ENCODE data around the gene LYRM9. TPM values are rescaled to one million over a fixed set of nuclear protein-coding genes. Genes with fewer than 3 reads are reported as not detected.

The LYRM9 gene
- total and polyA plus RNA-seq, 9 of the 15 experiments (the other 6 are each of a cell fraction or from before 2014, with no cell fraction given): 0.98 to 4.7 (median 1.8) TPM

GRCh38 chr17:27938241-27938640, 45.1 kb upstream of the LYRM9 start:
- Histone ChIP-seq H3K4me1 (replicated peaks in 1 of 2; ENCODE audit: control insufficient read depth in 2 of 2, insufficient read depth in 2 of 2, low read length in 2 of 2) (no peaks in the 10 kb centered on the region; a peak in 2 of 5 replicates), H3K27ac (ENCODE audit: extremely low read depth, low read depth, low read length) (no peak overlapping the region), H3K9ac (ENCODE audit: insufficient read depth in 1 of 2, low read depth in 2 of 2, low read length in 2 of 2) (0 out of 4 replicates have a peak overlapping the region, but pooled peaks of 1 of the 2 experiments have one; percentile 1), H3K9me1 (ENCODE audit: control insufficient read depth, insufficient read depth, low read length) (no peaks in the 10 kb centered on the region), H3K36me3 (ENCODE audit: control insufficient read depth, insufficient read depth, low read length) (no peaks in the 10 kb centered on the region), H2AFZ (ENCODE audit: low read depth, low read length) (0 out of 2 replicates have a peak overlapping the region, but pooled peaks have one; percentile 2), H3K4me3 (no peak overlapping the region), H4K20me1 (replicated peaks; ENCODE audit: control insufficient read depth, insufficient read depth, low read length) (no peaks in the 10 kb centered on the region), H3K27me3 (ENCODE audit: control insufficient read depth in 2 of 2, insufficient read depth in 2 of 2, low read length in 2 of 2) (no peaks in the 10 kb centered on the region), H3K9me3 (replicated peaks; ENCODE audit: control insufficient read depth, insufficient read depth, low read depth, low read length) (peaks cover 4% of the 10 kb centered on the region; the same call in 1 of the 2 replicates), H3K79me2 (ENCODE audit: control insufficient read depth, insufficient read depth, low read length) (no peaks in the 10 kb centered on the region), H3K4me2 (ENCODE audit: insufficient read depth, low read length) (no peak overlapping the region)
- ChIA-PET CTCF (ENCODE audit: low intra/inter-chr PET ratio) (no interaction called here), POLR2A (no interaction called here)
- TF ChIP-seq BRF1 (IDR thresholded peaks at IDR 0.05; ENCODE audit: borderline replicate concordance, extremely low read depth, insufficient read length) (no peak), ZNF592 (IDR thresholded peaks at IDR 0.05) (no peak), ZNF57 (CRISPR knock-in tag; IDR thresholded peaks at IDR 0.05) (no peak), NCOA2 (IDR thresholded peaks at IDR 0.05; ENCODE audit: partially characterized antibody in 2 of 2) (no peak), ZKSCAN1 (IDR thresholded peaks at IDR 0.05; ENCODE audit: low read depth, low read length) (0 out of 2 replicates have a peak, but pooled peaks have one; percentile 19)
- in situ Hi-C loops (cut with MboI): no loop called here
- no peak for ATAC-seq
- BruUV-seq (replicated peaks): no TSS peak
- no peak for FAIRE-seq
- no peak for DNase-seq (ENCODE audit: extremely low read depth in 1 of 4, low spot score in 3 of 4)
- intact Hi-C loops (cut with micrococcal nuclease): no loop called here

All from K562 (cell line).